Hepatocyte (in vitro differentiated cells): ENCODE data around the gene YOD1. TPM values are rescaled to one million over a fixed set of nuclear protein-coding genes. Genes with fewer than 3 reads are reported as not detected.

Experiments
- DNase-seq: peaks from one replicate; pipeline ENCODE4 v3.0.0-alpha.2; 2016; ENCODE audit warnings: low spot score
- H2AFZ ChIP-seq: fragments of 200-600 bp; sonication (generic); 2 replicates; pipeline ENCODE4 v1.6.0; 2016; ENCODE audit warnings: antibody characterized with exemption, mild to moderate bottlenecking
- H3K27ac ChIP-seq: fragments of 200-600 bp; sonication (generic); 2 replicates; pipeline ENCODE4 v1.5.1; 2016; ENCODE audit warnings: mild to moderate bottlenecking
- H3K27me3 ChIP-seq: fragments of 200-600 bp; sonication (generic); 2 replicates; pipeline ENCODE4 v1.6.1; 2016
- H3K36me3 ChIP-seq: fragments of 200-600 bp; sonication (generic); replicated peaks from 2 replicates; pipeline ENCODE4 v1.5.1; 2016; ENCODE audit warnings: low read depth; ENCODE audit not compliant: insufficient read depth
- H3K4me1 ChIP-seq: fragments of 200-600 bp; sonication (generic); 2 replicates; pipeline ENCODE4 v1.5.1; 2016; ENCODE audit warnings: mild to moderate bottlenecking, moderate library complexity; ENCODE audit not compliant: insufficient read depth
- H3K4me2 ChIP-seq: fragments of 200-600 bp; sonication (generic); 2 replicates; pipeline ENCODE4 v1.6.0; 2016
- H3K4me3 ChIP-seq: fragments of 200-600 bp; sonication (generic); 2 replicates; pipeline ENCODE4 v1.5.1; 2016; ENCODE audit warnings: mild to moderate bottlenecking
- H3K79me2 ChIP-seq: fragments of 200-600 bp; sonication (generic); 2 replicates; pipeline ENCODE4 v1.6.0; 2017; ENCODE audit warnings: mild to moderate bottlenecking
- H3K9me2 ChIP-seq: fragments of 200-600 bp; sonication (generic); replicated peaks from 2 replicates; pipeline ENCODE4 v1.6.0; 2017; ENCODE audit warnings: mild to moderate bottlenecking; ENCODE audit not compliant: insufficient read depth
- H3K9me3 ChIP-seq: fragments of 200-600 bp; sonication (generic); 2 replicates; pipeline ENCODE4 v1.5.1; 2016; ENCODE audit warnings: low read depth, mild to moderate bottlenecking
- H4K20me1 ChIP-seq: fragments of 200-600 bp; sonication (generic); 2 replicates; pipeline ENCODE4 v1.6.0; 2016; ENCODE audit warnings: mild to moderate bottlenecking; ENCODE audit not compliant: insufficient read depth, poor library complexity, severe bottlenecking
- CTCF ChIP-seq: fragments of 200-600 bp; sonication (generic); IDR thresholded peaks from 2 replicates; pipeline ENCODE4 v1.5.1; 2016; ENCODE audit warnings: antibody characterized with exemption, mild to moderate bottlenecking; ENCODE audit not compliant: poor library complexity
- EZH2 ChIP-seq: fragments of 200-600 bp; sonication (generic); IDR thresholded peaks from 2 replicates; pipeline ENCODE4 v1.6.1; 2016; ENCODE audit warnings: antibody characterized with exemption, mild to moderate bottlenecking, borderline replicate concordance
- EZH2phosphoT487 ChIP-seq: fragments of 200-600 bp; sonication (generic); IDR thresholded peaks from one replicate; pipeline ENCODE4 v1.6.1; 2018; ENCODE audit warnings: antibody characterized with exemption, mild to moderate bottlenecking, low read depth, moderate library complexity; ENCODE audit not compliant: unreplicated experiment, severe bottlenecking
- WGBS: methylation state at CpG from one replicate; pipeline ENCODE4 v1.1.6; 2016; ENCODE audit warnings: low lambda C conversion rate; ENCODE audit errors: missing lambda C conversion rate; 5-methylcytosine and 5-hydroxymethylcytosine counted together
- polyA plus RNA-seq: library from polyadenylated mRNA; unstranded; fragments of >200 nt; fragmentation: Nextera tagmentation; extraction: Ambion mirVana; gene quantifications from 2 replicates; pipeline ENCODE4 v1.2.1, GENCODE V29; 2016
- total RNA-seq: library from RNA; depleted of rRNA; stranded (reverse); fragments of >200 nt; gene quantifications from 2 replicates; pipeline ENCODE4 v1.2.3, GENCODE V29; 2014

YOD1 gene
- total and polyA plus RNA-seq, 2 experiments from 2014 or later = 4.5 to 25.7 TPM

- WGBS = 63% methylated on average over 8 of the region's 8 CpGs
- DNase-seq = no peak
- Histone ChIP-seq H3K9me3 (no peaks in the 10 kb centered on the region), H3K4me1 (peaks cover 37% of the 10 kb centered on the region), H3K79me2 (no peaks in the 10 kb centered on the region), H3K36me3 (no peaks in the 10 kb centered on the region), H4K20me1 (no peaks in the 10 kb centered on the region), H3K27me3 (no peaks in the 10 kb centered on the region), H3K9me2 (no peaks in the 10 kb centered on the region), H3K4me2 (no peak overlapping the region), H3K27ac (peak overlapping the region; percentile 100), H3K4me3 (no peak overlapping the region), H2AFZ (no peak overlapping the region)
- TF ChIP-seq CTCF (no peak), EZH2phosphoT487 (no peak), EZH2 (no peak)
These were observed 29.7 kb downstream of the YOD1 start for GRCh38 chr1:207021139-207021861.

GRCh38 chr1:207020709-207021107, 30.3 kb downstream of the YOD1 start:
- 78% methylated on average over 4 of the region's 4 CpGs for WGBS
- Histone ChIP-seq H3K4me1 (peaks cover 31% of the 10 kb centered on the region), H4K20me1 (no peaks in the 10 kb centered on the region), H3K27me3 (no peaks in the 10 kb centered on the region), H3K9me2 (no peaks in the 10 kb centered on the region), H3K79me2 (no peaks in the 10 kb centered on the region), H3K36me3 (no peaks in the 10 kb centered on the region), H3K4me3 (no peak overlapping the region), H3K4me2 (no peak overlapping the region), H3K27ac (peak overlapping the region; percentile 100), H3K9me3 (no peaks in the 10 kb centered on the region), H2AFZ (no peak overlapping the region)
- TF ChIP-seq EZH2phosphoT487 (no peak), CTCF (no peak), EZH2 (no peak)
- no peak for DNase-seq

GRCh38 chr1:207020065-207020708, 30.8 kb downstream of the YOD1 start:
- no peaks in the 10 kb centered on the region for H3K9me3 ChIP-seq
- no peak overlapping the region for H2AFZ ChIP-seq
- no peak overlapping the region for H3K4me2 ChIP-seq
- TF ChIP-seq EZH2 (no peak), CTCF (no peak), EZH2phosphoT487 (no peak)
- no peak overlapping the region for H3K4me3 ChIP-seq
- no peaks in the 10 kb centered on the region for H3K9me2 ChIP-seq
- no peaks in the 10 kb centered on the region for H3K27me3 ChIP-seq
- no peaks in the 10 kb centered on the region for H4K20me1 ChIP-seq
- H3K27ac ChIP-seq = peak overlapping the region; percentile 100
- peak; percentile 77 for DNase-seq
- no peaks in the 10 kb centered on the region for H3K79me2 ChIP-seq
- peaks cover 26% of the 10 kb centered on the region for H3K4me1 ChIP-seq
- H3K36me3 ChIP-seq = no peaks in the 10 kb centered on the region
- 71% methylated on average over 9 of the region's 9 CpGs for WGBS
